ENCODE measurements around the gene USP48.

The USP48 gene

GRCh38 chr1:21650400-21650799 lies 132.5 kb downstream of the USP48 start:
- Histone ChIP-seq H3K36me3 (ENCODE audit: control insufficient read depth, insufficient read depth, low read length) (no peaks in the 10 kb centered on the region), H3K4me1 (ENCODE audit: control insufficient read depth, insufficient read depth, low read length) (peaks cover 5% of the 10 kb centered on the region), H3K27me3 (ENCODE audit: control insufficient read depth, insufficient read depth, low read length) (peaks cover 14% of the 10 kb centered on the region), H3K4me3 (ENCODE audit: low read depth, low read length) (no peak overlapping the region), H3K9me3 (ENCODE audit: control insufficient read depth, insufficient read depth, low read length) (no peaks in the 10 kb centered on the region), H3K9ac (ENCODE audit: low read depth, low read length) (no peak overlapping the region)

- Histone ChIP-seq H3K36me3 (ENCODE audit: control insufficient read depth, insufficient read depth, low read length) (no peaks in the 10 kb centered on the region), H3K27me3 (ENCODE audit: control insufficient read depth, insufficient read depth, low read length) (peaks cover 14% of the 10 kb centered on the region), H3K4me1 (ENCODE audit: control insufficient read depth, insufficient read depth, low read length) (peaks cover 5% of the 10 kb centered on the region), H3K4me3 (ENCODE audit: low read depth, low read length) (no peak overlapping the region), H3K9me3 (ENCODE audit: control insufficient read depth, insufficient read depth, low read length) (no peaks in the 10 kb centered on the region), H3K9ac (ENCODE audit: low read depth, low read length) (no peak overlapping the region)
Measured at GRCh38 chr1:21649315-21649714, 133.6 kb downstream of the USP48 start.

GRCh38 chr1:21648791-21649190 lies 134.2 kb downstream of the USP48 start:
- no peaks in the 10 kb centered on the region for H3K36me3 ChIP-seq (ENCODE audit: control insufficient read depth, insufficient read depth, low read length)
- no peaks in the 10 kb centered on the region for H3K9me3 ChIP-seq (ENCODE audit: control insufficient read depth, insufficient read depth, low read length)
- no peak overlapping the region for H3K4me3 ChIP-seq (ENCODE audit: low read depth, low read length)
- peaks cover 5% of the 10 kb centered on the region for H3K4me1 ChIP-seq (ENCODE audit: control insufficient read depth, insufficient read depth, low read length)
- peaks cover 12% of the 10 kb centered on the region for H3K27me3 ChIP-seq (ENCODE audit: control insufficient read depth, insufficient read depth, low read length)
- H3K9ac ChIP-seq (ENCODE audit: low read depth, low read length) = no peak overlapping the region

GRCh38 chr1:21648352-21648730 lies 134.6 kb downstream of the USP48 start:
- no peaks in the 10 kb centered on the region for H3K36me3 ChIP-seq (ENCODE audit: control insufficient read depth, insufficient read depth, low read length)
- H3K9me3 ChIP-seq (ENCODE audit: control insufficient read depth, insufficient read depth, low read length) = no peaks in the 10 kb centered on the region
- H3K4me1 ChIP-seq (ENCODE audit: control insufficient read depth, insufficient read depth, low read length) = peaks cover 5% of the 10 kb centered on the region
- peaks cover 12% of the 10 kb centered on the region for H3K27me3 ChIP-seq (ENCODE audit: control insufficient read depth, insufficient read depth, low read length)
- no peak overlapping the region for H3K4me3 ChIP-seq (ENCODE audit: low read depth, low read length)
- H3K9ac ChIP-seq (ENCODE audit: low read depth, low read length) = no peak overlapping the region

- Histone ChIP-seq H3K4me1 (ENCODE audit: control insufficient read depth, insufficient read depth, low read length) (peaks cover 5% of the 10 kb centered on the region), H3K27me3 (ENCODE audit: control insufficient read depth, insufficient read depth, low read length) (peaks cover 6% of the 10 kb centered on the region), H3K9me3 (ENCODE audit: control insufficient read depth, insufficient read depth, low read length) (no peaks in the 10 kb centered on the region), H3K4me3 (ENCODE audit: low read depth, low read length) (no peak overlapping the region), H3K9ac (ENCODE audit: low read depth, low read length) (no peak overlapping the region), H3K36me3 (ENCODE audit: control insufficient read depth, insufficient read depth, low read length) (no peaks in the 10 kb centered on the region)
Measured at GRCh38 chr1:21647431-21648351, 135.3 kb downstream of the USP48 start.

- Histone ChIP-seq H3K36me3 (ENCODE audit: control insufficient read depth, insufficient read depth, low read length) (no peaks in the 10 kb centered on the region), H3K9me3 (ENCODE audit: control insufficient read depth, insufficient read depth, low read length) (no peaks in the 10 kb centered on the region), H3K27me3 (ENCODE audit: control insufficient read depth, insufficient read depth, low read length) (no peaks in the 10 kb centered on the region), H3K4me1 (ENCODE audit: control insufficient read depth, insufficient read depth, low read length) (peaks cover 3% of the 10 kb centered on the region), H3K4me3 (ENCODE audit: low read depth, low read length) (no peak overlapping the region), H3K9ac (ENCODE audit: low read depth, low read length) (no peak overlapping the region)
Measured at GRCh38 chr1:21645550-21645949, 137.4 kb downstream of the USP48 start.

GRCh38 chr1:21644906-21645305 lies 138.0 kb downstream of the USP48 start:
- Histone ChIP-seq H3K9ac (ENCODE audit: low read depth, low read length) (no peak overlapping the region), H3K27me3 (ENCODE audit: control insufficient read depth, insufficient read depth, low read length) (no peaks in the 10 kb centered on the region), H3K4me3 (ENCODE audit: low read depth, low read length) (no peak overlapping the region), H3K9me3 (ENCODE audit: control insufficient read depth, insufficient read depth, low read length) (no peaks in the 10 kb centered on the region), H3K4me1 (ENCODE audit: control insufficient read depth, insufficient read depth, low read length) (peaks cover 3% of the 10 kb centered on the region), H3K36me3 (ENCODE audit: control insufficient read depth, insufficient read depth, low read length) (no peaks in the 10 kb centered on the region)

- peaks cover 3% of the 10 kb centered on the region for H3K4me1 ChIP-seq (ENCODE audit: control insufficient read depth, insufficient read depth, low read length)
- H3K27me3 ChIP-seq (ENCODE audit: control insufficient read depth, insufficient read depth, low read length) = no peaks in the 10 kb centered on the region
- no peak overlapping the region for H3K4me3 ChIP-seq (ENCODE audit: low read depth, low read length)
- no peaks in the 10 kb centered on the region for H3K9me3 ChIP-seq (ENCODE audit: control insufficient read depth, insufficient read depth, low read length)
- H3K36me3 ChIP-seq (ENCODE audit: control insufficient read depth, insufficient read depth, low read length) = no peaks in the 10 kb centered on the region
- no peak overlapping the region for H3K9ac ChIP-seq (ENCODE audit: low read depth, low read length)
Measured at GRCh38 chr1:21644348-21644747, 138.6 kb downstream of the USP48 start.

GRCh38 chr1:21643624-21644023 lies 139.3 kb downstream of the USP48 start:
- H3K36me3 ChIP-seq (ENCODE audit: control insufficient read depth, insufficient read depth, low read length) = no peaks in the 10 kb centered on the region
- no peaks in the 10 kb centered on the region for H3K27me3 ChIP-seq (ENCODE audit: control insufficient read depth, insufficient read depth, low read length)
- no peaks in the 10 kb centered on the region for H3K9me3 ChIP-seq (ENCODE audit: control insufficient read depth, insufficient read depth, low read length)
- H3K4me1 ChIP-seq (ENCODE audit: control insufficient read depth, insufficient read depth, low read length) = peaks cover 6% of the 10 kb centered on the region
- H3K4me3 ChIP-seq (ENCODE audit: low read depth, low read length) = no peak overlapping the region
- no peak overlapping the region for H3K9ac ChIP-seq (ENCODE audit: low read depth, low read length)

GRCh38 chr1:21641967-21642739 lies 140.8 kb downstream of the USP48 start:
- H3K9ac ChIP-seq (ENCODE audit: low read depth, low read length) = no peak overlapping the region
- no peaks in the 10 kb centered on the region for H3K36me3 ChIP-seq (ENCODE audit: control insufficient read depth, insufficient read depth, low read length)
- H3K4me1 ChIP-seq (ENCODE audit: control insufficient read depth, insufficient read depth, low read length) = peaks cover 3% of the 10 kb centered on the region
- H3K27me3 ChIP-seq (ENCODE audit: control insufficient read depth, insufficient read depth, low read length) = no peaks in the 10 kb centered on the region
- H3K9me3 ChIP-seq (ENCODE audit: control insufficient read depth, insufficient read depth, low read length) = no peaks in the 10 kb centered on the region
- H3K4me3 ChIP-seq (ENCODE audit: low read depth, low read length) = no peak overlapping the region

GRCh38 chr1:21641537-21641936 lies 141.4 kb downstream of the USP48 start:
- Histone ChIP-seq H3K4me1 (ENCODE audit: control insufficient read depth, insufficient read depth, low read length) (peaks cover 3% of the 10 kb centered on the region), H3K9ac (ENCODE audit: low read depth, low read length) (no peak overlapping the region), H3K27me3 (ENCODE audit: control insufficient read depth, insufficient read depth, low read length) (no peaks in the 10 kb centered on the region), H3K4me3 (ENCODE audit: low read depth, low read length) (no peak overlapping the region), H3K36me3 (ENCODE audit: control insufficient read depth, insufficient read depth, low read length) (no peaks in the 10 kb centered on the region), H3K9me3 (ENCODE audit: control insufficient read depth, insufficient read depth, low read length) (no peaks in the 10 kb centered on the region)

GRCh38 chr1:21641076-21641475 lies 141.9 kb downstream of the USP48 start:
- Histone ChIP-seq H3K27me3 (ENCODE audit: control insufficient read depth, insufficient read depth, low read length) (no peaks in the 10 kb centered on the region), H3K36me3 (ENCODE audit: control insufficient read depth, insufficient read depth, low read length) (no peaks in the 10 kb centered on the region), H3K9me3 (ENCODE audit: control insufficient read depth, insufficient read depth, low read length) (no peaks in the 10 kb centered on the region), H3K4me3 (ENCODE audit: low read depth, low read length) (no peak overlapping the region), H3K9ac (ENCODE audit: low read depth, low read length) (no peak overlapping the region), H3K4me1 (ENCODE audit: control insufficient read depth, insufficient read depth, low read length) (peaks cover 3% of the 10 kb centered on the region)
